Activated naive CD8-positive, alpha-beta T cell treated with anti-CD3 and anti-CD28 coated beads, Interleukin-2, amount 50 U/mL, for 24 hours (primary cell): ENCODE data around the gene NUB1.
A peak's percentile ranks its signal among the peaks of the same experiment; 100 is the strongest.
"Not testable (repeated sequence)": the region's sequence is repeated elsewhere in the genome, so short reads cannot be mapped to it uniquely, and the experiment has no call there.

Experiments used
- ATAC-seq: fragments of 150-1000 bp; cut with Tn5 transposase; one replicate; pipeline ENCODE4 v1.10.0; 2021
- DNase-seq: peaks from one replicate; pipeline ENCODE4 v3.0.0; 2021
- H3K27ac Mint-ChIP-seq: one replicate; pipeline ENCODE4 v1.8.0; 2021; ENCODE audit warnings: mild to moderate bottlenecking, mixed read lengths
- H3K27me3 Mint-ChIP-seq: one replicate; pipeline ENCODE4 v1.8.0; 2021; ENCODE audit warnings: mixed read lengths
- H3K36me3 Mint-ChIP-seq: one replicate; pipeline ENCODE4 v1.8.0; 2021; ENCODE audit warnings: low read depth, mixed read lengths
- H3K4me1 Mint-ChIP-seq: one replicate; pipeline ENCODE4 v1.8.0; 2021; ENCODE audit warnings: mixed read lengths
- H3K4me3 Mint-ChIP-seq: one replicate; pipeline ENCODE4 v1.8.0; 2021; ENCODE audit warnings: mild to moderate bottlenecking, moderate library complexity, mixed read lengths
- H3K9me3 Mint-ChIP-seq: one replicate; pipeline ENCODE4 v1.8.0; 2021; ENCODE audit warnings: mixed read lengths

Gene NUB1, protein sequence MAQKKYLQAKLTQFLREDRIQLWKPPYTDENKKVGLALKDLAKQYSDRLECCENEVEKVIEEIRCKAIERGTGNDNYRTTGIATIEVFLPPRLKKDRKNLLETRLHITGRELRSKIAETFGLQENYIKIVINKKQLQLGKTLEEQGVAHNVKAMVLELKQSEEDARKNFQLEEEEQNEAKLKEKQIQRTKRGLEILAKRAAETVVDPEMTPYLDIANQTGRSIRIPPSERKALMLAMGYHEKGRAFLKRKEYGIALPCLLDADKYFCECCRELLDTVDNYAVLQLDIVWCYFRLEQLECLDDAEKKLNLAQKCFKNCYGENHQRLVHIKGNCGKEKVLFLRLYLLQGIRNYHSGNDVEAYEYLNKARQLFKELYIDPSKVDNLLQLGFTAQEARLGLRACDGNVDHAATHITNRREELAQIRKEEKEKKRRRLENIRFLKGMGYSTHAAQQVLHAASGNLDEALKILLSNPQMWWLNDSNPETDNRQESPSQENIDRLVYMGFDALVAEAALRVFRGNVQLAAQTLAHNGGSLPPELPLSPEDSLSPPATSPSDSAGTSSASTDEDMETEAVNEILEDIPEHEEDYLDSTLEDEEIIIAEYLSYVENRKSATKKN

DNA sequence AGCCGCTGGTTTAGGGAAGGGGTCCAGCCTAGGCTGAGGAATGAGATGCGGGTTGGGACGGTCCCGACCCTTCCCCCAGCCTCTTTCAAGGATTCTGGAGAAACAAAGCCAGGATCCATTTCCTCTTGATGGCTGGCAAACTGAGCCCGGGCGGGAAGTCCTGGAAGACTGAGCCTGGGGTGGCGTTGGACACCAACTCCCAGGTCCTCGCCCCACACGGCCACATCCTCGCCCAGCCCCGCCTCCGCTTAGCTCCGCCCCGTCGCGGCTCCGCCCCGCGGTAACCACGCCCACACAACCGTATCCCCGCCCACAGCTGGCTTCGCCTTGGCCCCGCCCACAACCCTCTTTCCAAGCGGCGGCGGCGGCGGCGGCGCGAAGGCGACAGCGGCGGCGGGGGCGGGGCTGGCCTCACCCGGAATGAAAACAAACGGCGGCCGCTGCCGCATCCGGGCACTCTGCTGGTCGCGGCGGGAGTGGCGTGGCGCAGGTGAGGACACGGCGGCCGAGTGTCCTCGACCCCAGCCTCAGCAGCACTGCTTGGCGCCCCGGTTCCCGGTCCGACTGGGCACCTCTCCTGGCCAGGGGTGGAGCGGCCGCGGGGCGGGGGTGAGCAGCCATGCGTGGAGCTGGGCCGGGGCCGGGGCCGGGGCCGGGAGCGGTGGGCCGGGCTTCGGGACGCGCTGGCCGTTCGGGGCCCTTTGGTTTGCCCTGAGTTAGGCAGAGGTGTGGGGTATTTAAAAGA, at the start of gene NUB1:
Gene NUB1, plus strand, starts transcription at position 456 of the 745 bp plus-strand sequence. CDS start 3,538 bp downstream, outside the sequence.
- Mint-ChIP-seq H3K27ac (peak within 1 kb of the TSS; percentile 85), H3K4me1 (peaks cover 53% of the 10 kb centered on the region), H3K36me3 (peaks cover 18% of the 10 kb centered on the region), H3K27me3 (no peaks in the 10 kb centered on the region), H3K9me3 (peaks cover 6% of the 10 kb centered on the region), H3K4me3 (peak within 1 kb of the TSS; percentile 86)
- DNase-seq = peak; percentile 94
- peak; percentile 66 for ATAC-seq

DNA sequence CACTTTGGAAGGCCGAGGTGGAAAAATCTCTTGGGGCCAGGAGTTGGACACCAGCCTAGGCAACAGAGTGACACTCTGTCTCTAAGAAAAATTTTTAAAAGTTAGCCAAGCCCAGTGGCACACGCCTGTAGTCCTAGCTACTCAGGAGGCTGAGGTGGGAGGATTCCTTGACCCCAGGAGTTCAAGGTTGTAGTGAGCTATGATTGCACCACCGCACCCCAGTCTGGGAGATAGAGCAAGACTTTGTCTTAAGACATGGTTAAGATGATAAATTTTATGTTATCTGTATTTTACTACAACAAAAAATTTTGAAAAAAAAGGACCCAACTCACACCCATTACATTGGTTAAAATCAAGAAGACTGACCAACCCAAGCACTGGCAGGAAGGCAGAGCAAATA, 48.8 kb upstream of the NUB1 start:
- no peak for DNase-seq
- no peak for ATAC-seq
- Mint-ChIP-seq H3K27me3 (peaks cover 7% of the 10 kb centered on the region), H3K4me1 (no peaks in the 10 kb centered on the region), H3K36me3 (no peaks in the 10 kb centered on the region), H3K27ac (no peak overlapping the region), H3K9me3 (peaks cover 5% of the 10 kb centered on the region), H3K4me3 (no peak overlapping the region)

DNA sequence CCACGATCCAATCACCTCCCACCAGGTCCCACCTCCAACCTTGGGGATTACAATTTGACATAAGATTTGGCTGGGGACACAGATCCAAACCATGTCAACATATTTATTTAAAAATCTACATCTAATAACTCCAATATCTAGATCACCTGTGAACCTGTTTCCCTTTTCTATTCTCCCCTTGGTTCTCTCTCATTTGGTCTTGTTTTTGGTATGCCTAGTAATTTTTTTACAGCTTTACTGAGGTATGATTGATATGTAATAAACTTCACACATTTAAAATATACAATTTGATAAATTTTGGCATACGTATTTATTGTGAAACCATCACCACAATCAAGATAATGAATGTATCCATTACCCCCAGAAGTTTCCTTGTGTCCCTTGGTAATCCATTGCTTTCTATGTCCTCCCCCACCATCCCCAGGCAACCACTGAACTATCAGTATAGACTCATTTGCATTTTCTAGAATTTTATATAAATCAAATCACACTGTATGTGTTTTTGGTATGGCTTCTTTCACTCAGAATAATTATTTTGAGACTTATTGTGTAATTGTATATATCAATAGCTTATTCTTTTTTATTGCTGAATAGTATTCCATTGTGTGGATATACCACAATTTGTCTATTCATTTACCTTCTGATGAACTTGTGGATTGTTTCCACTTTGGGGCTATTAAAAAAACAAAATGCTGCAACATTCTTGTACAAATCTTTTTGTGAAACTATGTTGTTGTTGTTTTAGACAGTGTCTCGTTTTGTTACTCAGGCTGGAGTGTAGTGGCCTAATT, 45.2 kb upstream of the NUB1 start:
- Mint-ChIP-seq H3K27me3 (peaks cover 7% of the 10 kb centered on the region), H3K36me3 (no peaks in the 10 kb centered on the region), H3K4me1 (no peaks in the 10 kb centered on the region), H3K9me3 (peaks cover 5% of the 10 kb centered on the region), H3K4me3 (no peak overlapping the region), H3K27ac (no peak overlapping the region)
- DNase-seq = no peak
- ATAC-seq = no peak

DNA sequence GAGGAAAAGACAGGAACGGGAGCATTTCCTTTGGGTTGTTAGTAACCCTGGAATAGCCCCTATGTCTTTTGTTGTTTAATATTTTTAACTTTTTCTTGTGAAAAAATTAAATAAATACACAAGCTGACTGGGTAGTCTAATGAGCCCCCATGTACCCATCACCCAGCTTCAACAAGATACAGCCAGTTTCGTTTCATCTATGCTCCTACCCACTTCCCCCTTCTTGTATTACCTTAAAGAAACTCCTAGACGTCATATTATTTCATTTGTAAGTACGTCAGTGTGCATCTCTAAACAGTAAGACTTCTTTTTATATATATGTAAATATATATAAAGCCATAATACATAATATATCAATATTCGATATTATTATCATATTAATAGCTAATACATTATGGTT, 42.8 kb upstream of the NUB1 start:
- Mint-ChIP-seq H3K27me3 (peaks cover 15% of the 10 kb centered on the region), H3K9me3 (peaks cover 5% of the 10 kb centered on the region), H3K4me3 (no peak overlapping the region), H3K36me3 (no peaks in the 10 kb centered on the region), H3K27ac (no peak overlapping the region), H3K4me1 (peaks cover 3% of the 10 kb centered on the region)
- ATAC-seq = no peak
- DNase-seq = no peak

DNA sequence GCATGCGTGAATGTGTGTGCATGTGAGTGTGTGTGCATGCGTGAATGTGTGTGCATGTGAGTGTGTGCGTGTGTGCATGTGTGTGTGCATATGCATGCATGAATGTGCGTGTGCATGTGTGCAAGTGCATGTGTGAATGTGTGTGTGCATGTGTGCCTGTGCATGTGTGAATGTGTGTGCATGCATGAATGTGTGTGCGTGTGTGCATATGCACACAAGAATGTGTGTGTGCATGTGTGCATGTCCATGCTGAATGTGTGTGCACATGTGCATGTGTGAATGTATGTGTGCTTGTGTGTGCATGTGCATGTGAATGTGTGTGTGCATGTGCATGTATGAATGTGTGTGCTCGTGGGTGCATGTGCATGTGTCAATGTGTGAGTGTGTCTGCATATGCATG, 42.1 kb upstream of the NUB1 start:
- Mint-ChIP-seq H3K27me3 (peaks cover 13% of the 10 kb centered on the region), H3K27ac (no peak overlapping the region), H3K9me3 (peaks cover 5% of the 10 kb centered on the region), H3K36me3 (no peaks in the 10 kb centered on the region), H3K4me3 (no peak overlapping the region), H3K4me1 (peaks cover 5% of the 10 kb centered on the region)
- DNase-seq (no peak), ATAC-seq (no peak)

DNA sequence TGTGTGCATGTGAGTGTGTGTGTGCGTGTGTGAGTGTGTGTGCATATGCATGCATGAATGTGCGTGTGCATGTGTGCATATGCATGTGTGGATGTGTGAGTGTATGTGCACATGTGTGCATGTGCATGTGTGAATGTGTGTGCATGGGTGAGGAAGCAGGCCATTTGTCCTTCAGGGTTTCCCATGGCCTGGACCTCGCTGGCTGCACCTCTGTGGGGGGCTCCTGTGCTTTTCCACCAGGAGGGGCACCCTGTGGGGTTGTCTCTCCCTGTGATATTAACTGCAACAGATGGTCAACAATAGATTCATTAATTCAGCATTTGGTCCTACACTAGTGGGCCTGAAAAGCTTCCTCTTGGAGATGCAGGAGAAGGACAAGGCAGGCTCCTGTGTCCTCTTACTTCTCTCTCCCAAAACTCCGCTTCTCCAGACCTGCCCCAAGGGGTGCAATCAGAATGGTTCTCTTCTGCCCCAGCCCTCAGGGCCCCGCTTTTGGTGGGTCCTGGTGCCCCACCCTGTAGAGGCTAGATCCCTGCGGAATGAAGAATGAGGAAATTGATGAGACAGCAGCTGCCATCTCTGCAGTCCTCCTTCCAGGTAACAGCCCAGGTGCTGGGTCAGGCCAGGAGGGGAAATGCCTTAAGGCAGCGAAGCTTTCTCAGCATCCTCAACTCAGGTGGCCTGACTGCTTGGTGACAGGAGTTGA, 41.5 kb upstream of the NUB1 start:
- Mint-ChIP-seq H3K4me1 (peaks cover 9% of the 10 kb centered on the region), H3K36me3 (no peaks in the 10 kb centered on the region), H3K9me3 (peaks cover 5% of the 10 kb centered on the region), H3K4me3 (no peak overlapping the region), H3K27ac (no peak overlapping the region), H3K27me3 (peaks cover 18% of the 10 kb centered on the region)
- ATAC-seq (no peak), DNase-seq (no peak)

DNA sequence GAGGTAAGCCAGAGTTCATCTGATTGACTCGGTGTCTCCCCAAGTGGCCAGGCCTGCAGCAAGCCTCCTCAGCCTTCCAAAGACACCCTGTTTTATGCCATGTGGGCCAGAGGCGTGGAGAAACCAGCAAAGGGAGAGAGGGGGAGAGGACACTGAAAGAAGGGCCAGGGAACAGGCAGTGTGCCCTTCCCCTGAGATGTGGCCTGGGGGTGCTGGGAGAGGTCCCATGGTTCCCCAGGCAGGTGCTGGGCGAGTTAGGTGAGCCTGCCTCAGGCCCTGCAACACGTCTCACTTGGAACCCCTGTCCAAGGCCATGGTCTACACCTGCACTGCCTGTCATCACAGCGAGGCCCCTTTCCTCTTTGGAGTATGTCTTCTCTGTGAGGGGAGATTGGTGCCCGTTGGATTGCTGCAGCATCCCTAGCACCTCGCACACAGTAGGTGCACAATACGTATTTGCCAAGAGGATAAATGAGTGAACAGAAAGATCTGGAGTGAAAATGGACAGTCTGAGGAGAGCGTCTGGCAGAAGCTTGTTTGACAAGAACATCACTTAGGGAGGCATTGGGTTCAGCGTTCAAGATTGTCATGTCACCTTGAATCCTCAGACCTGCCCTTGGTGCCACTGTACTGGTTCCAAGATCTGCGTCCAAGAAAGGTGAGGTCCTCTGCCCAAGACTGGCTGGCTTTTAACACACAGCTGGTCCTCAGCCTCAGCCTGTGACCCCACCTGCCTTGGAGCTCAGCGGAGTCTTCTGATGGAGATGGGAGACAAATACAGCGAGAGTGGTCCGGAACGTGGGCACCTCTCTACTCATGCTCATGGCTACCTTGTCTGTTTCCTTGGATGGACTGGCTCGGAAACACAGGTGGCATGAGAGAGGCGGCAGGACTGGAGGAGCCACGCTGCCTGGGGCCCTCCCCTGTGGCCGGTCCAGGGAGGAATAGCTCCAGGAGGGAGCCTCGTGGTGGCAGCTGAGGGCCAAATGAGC, 39.8 kb upstream of the NUB1 start:
- no peak overlapping the region for H3K27ac Mint-ChIP-seq

DNA sequence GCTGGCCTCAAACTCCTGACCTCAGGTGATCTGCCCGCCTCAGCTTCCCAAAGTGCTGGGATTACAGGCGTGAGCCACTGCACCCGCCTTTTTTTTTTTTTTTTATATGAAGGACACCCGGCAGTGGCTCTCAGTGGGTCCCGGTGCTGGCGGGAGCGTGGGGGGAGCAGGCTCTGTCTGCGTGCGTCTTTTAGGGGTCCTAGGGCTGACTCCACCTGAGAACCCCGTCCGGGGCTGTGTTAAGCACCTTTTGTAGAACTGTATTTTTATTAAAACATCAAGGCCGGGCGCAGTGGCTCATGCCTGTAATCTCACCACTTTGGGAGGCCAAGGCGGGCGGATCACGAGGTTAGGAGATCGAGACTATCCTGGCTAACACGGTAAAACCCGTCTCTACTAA, 37.4 kb upstream of the NUB1 start:
- not testable (repeated sequence) for H3K36me3 Mint-ChIP-seq, H3K9me3 Mint-ChIP-seq, H3K4me3 Mint-ChIP-seq, H3K4me1 Mint-ChIP-seq, DNase-seq, ATAC-seq, H3K27ac Mint-ChIP-seq
- peaks cover 32% of the 10 kb centered on the region for H3K27me3 Mint-ChIP-seq

More for the DNA sequence above, 39.8 kb upstream of the NUB1 start:
- H3K36me3 Mint-ChIP-seq = no peaks in the 10 kb centered on the region
- no peak for ATAC-seq
- H3K4me1 Mint-ChIP-seq = peaks cover 9% of the 10 kb centered on the region
- no peaks in the 10 kb centered on the region for H3K9me3 Mint-ChIP-seq
- H3K27me3 Mint-ChIP-seq = peaks cover 25% of the 10 kb centered on the region
- DNase-seq = no peak
- no peak overlapping the region for H3K4me3 Mint-ChIP-seq

DNA sequence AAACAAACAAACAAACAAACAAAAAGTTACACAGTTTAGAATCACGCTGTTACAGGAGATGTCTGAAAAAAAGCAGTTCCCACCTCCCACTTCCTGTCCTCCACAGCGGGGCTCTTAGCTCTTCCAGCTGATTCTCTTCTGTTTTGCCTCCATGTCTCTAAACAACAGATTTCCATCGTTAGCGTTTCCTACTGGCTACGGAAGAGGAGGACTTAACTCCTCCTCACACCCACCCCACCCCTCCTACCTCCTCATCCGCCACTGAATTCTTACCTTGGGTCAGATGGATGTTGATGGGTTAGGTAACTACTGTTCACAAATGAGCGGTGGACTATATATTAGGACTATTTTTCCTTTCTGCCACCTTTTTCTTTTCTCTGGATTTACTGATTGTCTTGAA, 36.8 kb upstream of the NUB1 start:
- DNase-seq = no peak
- ATAC-seq = no peak
- no peak overlapping the region for H3K27ac Mint-ChIP-seq
- H3K9me3 Mint-ChIP-seq = no peaks in the 10 kb centered on the region
- H3K4me3 Mint-ChIP-seq = peak overlapping the region; percentile 14
- peaks cover 9% of the 10 kb centered on the region for H3K4me1 Mint-ChIP-seq
- H3K36me3 Mint-ChIP-seq = no peaks in the 10 kb centered on the region
- peaks cover 34% of the 10 kb centered on the region for H3K27me3 Mint-ChIP-seq

DNA sequence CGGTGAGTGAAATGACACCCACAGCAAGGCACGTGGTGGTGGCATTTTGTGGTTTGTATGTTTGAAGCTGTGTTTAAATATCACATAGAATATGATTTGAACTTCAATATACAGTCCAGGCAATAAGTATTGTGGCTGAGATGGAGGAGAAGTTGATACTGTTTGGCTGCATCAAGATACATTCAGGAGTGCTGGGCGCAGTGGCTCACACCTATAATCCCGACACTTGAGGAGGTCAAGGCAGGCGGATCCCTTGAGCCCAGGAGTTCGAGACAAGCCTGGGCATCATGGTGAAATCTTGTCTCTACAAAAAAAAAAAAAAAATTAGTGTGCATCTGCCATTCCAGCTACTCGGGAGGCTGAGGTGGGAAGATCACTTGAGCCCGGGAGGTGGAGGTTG, 35.2 kb upstream of the NUB1 start:
- Mint-ChIP-seq H3K4me1 (peaks cover 9% of the 10 kb centered on the region), H3K9me3 (peaks cover under 1% of the 10 kb centered on the region), H3K4me3 (no peak overlapping the region), H3K27ac (no peak overlapping the region), H3K27me3 (peaks cover 34% of the 10 kb centered on the region), H3K36me3 (no peaks in the 10 kb centered on the region)
- DNase-seq (no peak), ATAC-seq (no peak)

DNA sequence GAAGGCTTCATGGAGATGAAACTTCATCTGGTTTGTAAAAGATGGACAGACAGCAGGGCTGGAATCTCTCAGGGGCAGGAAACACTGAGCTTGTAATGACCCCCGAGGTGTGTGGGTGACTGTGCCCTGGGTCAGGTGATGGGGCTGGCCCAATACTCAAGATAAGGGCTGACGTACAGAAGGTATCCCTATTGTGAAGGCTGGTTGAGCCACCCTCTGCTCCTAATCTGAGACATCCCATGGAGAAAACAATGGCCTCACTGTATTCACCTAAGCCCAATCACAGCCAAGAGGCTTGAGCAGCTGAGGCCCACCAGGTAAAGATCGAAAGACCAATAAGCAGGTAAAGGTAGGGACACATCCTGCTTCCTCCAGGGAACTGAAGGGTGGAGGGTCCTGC, 34.8 kb upstream of the NUB1 start:
- ATAC-seq (no peak), DNase-seq (no peak)
- H3K4me1 Mint-ChIP-seq = peaks cover 9% of the 10 kb centered on the region
- H3K9me3 Mint-ChIP-seq = peaks cover 4% of the 10 kb centered on the region
- no peaks in the 10 kb centered on the region for H3K36me3 Mint-ChIP-seq
- peaks cover 31% of the 10 kb centered on the region for H3K27me3 Mint-ChIP-seq
- no peak overlapping the region for H3K4me3 Mint-ChIP-seq
- no peak overlapping the region for H3K27ac Mint-ChIP-seq

DNA sequence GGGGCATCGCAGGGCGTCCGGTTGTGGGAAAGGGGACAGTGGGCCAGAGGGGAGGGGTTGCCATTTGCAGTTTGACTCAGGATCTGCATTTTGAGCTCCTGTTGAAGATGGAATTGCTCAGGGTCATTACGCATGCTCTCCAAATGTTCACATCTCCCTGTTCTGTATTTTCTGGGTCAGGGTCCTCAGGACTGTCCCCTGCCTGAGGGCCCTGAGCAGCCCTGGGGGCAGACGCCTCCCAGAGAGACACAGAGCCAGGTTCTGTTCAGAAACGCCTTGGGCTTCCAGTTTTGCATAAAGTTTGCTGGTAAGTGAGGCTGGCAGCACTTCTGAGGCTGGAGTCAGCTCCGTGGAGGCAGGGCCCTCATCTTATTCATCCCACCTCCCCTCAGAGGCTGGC, 34.1 kb upstream of the NUB1 start:
- H3K4me3 Mint-ChIP-seq = no peak overlapping the region
- H3K27me3 Mint-ChIP-seq = peaks cover 26% of the 10 kb centered on the region
- ATAC-seq (no peak), DNase-seq (no peak)
- H3K4me1 Mint-ChIP-seq = peaks cover 9% of the 10 kb centered on the region
- H3K27ac Mint-ChIP-seq = no peak overlapping the region
- no peaks in the 10 kb centered on the region for H3K36me3 Mint-ChIP-seq
- H3K9me3 Mint-ChIP-seq = peaks cover 4% of the 10 kb centered on the region

DNA sequence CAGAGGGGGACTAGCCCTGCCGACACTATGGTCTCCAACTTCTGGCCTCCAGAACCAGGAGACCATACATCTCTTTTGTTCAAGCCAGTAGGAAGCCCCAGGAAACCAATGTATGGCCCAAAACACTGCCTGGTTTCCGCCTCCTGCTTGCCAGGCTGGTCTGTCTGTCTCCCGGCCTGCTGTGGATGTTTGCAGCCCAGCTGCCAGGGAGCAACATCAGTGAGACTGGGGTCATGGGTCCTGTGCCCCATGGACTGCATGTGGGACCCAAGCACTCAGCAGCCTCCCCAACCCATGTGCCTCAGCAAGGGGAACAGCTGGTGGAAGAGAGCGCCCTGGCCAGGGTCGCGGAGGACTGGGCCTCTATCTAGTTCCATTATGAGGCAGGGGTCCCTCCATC, 33.4 kb upstream of the NUB1 start:
- Mint-ChIP-seq H3K4me3 (no peak overlapping the region), H3K27ac (no peak overlapping the region), H3K9me3 (peaks cover 4% of the 10 kb centered on the region), H3K27me3 (peaks cover 26% of the 10 kb centered on the region), H3K4me1 (peaks cover 9% of the 10 kb centered on the region), H3K36me3 (no peaks in the 10 kb centered on the region)
- DNase-seq = no peak
- ATAC-seq = no peak
